Tibial nerve (tissue), 4 donors: ENCODE data around the gene MAP3K20.

Experiments used
- EP300 ChIP-seq, 2 donors: sonication (generic); formaldehyde crosslinking; IDR thresholded peaks; one replicate each; pipeline ENCODE4 v1.6.1; 2017; ENCODE audit warnings: antibody characterized with exemption in 2 of 2, mild to moderate bottlenecking in 1 of 2
- POLR2A ChIP-seq, 2 donors: fragments of 450-650 bp; IDR thresholded peaks; one replicate each; pipeline ENCODE4 v1.6.1; 2017; ENCODE audit warnings: antibody characterized with exemption in 2 of 2, mild to moderate bottlenecking in 2 of 2, moderate library complexity in 2 of 2
- TF ChIP-seq, protein P1 (sequence below), 5 experiments: fragments of 200-600 bp in 3 of 5; fragments of 450-650 bp in 2 of 5; sonication (generic) in 3 of 5; IDR thresholded peaks; one replicate each; pipeline ENCODE4 v1.5.1; 2016 to 2019; ENCODE audit warnings: antibody characterized with exemption in 5 of 5, mild to moderate bottlenecking in 3 of 5, moderate library complexity in 2 of 5

- TF ChIP-seq, protein P1, sequence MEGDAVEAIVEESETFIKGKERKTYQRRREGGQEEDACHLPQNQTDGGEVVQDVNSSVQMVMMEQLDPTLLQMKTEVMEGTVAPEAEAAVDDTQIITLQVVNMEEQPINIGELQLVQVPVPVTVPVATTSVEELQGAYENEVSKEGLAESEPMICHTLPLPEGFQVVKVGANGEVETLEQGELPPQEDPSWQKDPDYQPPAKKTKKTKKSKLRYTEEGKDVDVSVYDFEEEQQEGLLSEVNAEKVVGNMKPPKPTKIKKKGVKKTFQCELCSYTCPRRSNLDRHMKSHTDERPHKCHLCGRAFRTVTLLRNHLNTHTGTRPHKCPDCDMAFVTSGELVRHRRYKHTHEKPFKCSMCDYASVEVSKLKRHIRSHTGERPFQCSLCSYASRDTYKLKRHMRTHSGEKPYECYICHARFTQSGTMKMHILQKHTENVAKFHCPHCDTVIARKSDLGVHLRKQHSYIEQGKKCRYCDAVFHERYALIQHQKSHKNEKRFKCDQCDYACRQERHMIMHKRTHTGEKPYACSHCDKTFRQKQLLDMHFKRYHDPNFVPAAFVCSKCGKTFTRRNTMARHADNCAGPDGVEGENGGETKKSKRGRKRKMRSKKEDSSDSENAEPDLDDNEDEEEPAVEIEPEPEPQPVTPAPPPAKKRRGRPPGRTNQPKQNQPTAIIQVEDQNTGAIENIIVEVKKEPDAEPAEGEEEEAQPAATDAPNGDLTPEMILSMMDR (IDR thresholded peaks at IDR 0.05): no peak
- TF ChIP-seq POLR2A (IDR thresholded peaks at IDR 0.05) (no peak), EP300 (IDR thresholded peaks at IDR 0.05) (no peak)
Observed at GRCh38 chr2:173196638-173197037, 121.0 kb downstream of the MAP3K20 start.
